ENCODE results near the gene SMIM27.
"Not testable (repeated sequence)": the region's sequence is repeated elsewhere in the genome, so short reads cannot be mapped to it uniquely, and the experiment has no call there.

Gene SMIM27

GRCh38 chr9:32545884-32546283, 6.2 kb upstream of the SMIM27 start:
- TF ChIP-seq CTCF (IDR thresholded peaks at IDR 0.05; ENCODE audit: extremely low read depth, missing control alignments), result no peak
- no peak for DNase-seq (ENCODE audit: low spot score)

GRCh38 chr9:32548213-32548612, 3.9 kb upstream of the SMIM27 start:
- DNase-seq (ENCODE audit: low spot score), result not testable (repeated sequence)

- no peak for TF ChIP-seq CTCF (IDR thresholded peaks at IDR 0.05; ENCODE audit: extremely low read depth, missing control alignments)
- no peak for DNase-seq (ENCODE audit: low spot score)
Observed at GRCh38 chr9:32550150-32550561, 2.0 kb upstream of the SMIM27 start.

DNA sequence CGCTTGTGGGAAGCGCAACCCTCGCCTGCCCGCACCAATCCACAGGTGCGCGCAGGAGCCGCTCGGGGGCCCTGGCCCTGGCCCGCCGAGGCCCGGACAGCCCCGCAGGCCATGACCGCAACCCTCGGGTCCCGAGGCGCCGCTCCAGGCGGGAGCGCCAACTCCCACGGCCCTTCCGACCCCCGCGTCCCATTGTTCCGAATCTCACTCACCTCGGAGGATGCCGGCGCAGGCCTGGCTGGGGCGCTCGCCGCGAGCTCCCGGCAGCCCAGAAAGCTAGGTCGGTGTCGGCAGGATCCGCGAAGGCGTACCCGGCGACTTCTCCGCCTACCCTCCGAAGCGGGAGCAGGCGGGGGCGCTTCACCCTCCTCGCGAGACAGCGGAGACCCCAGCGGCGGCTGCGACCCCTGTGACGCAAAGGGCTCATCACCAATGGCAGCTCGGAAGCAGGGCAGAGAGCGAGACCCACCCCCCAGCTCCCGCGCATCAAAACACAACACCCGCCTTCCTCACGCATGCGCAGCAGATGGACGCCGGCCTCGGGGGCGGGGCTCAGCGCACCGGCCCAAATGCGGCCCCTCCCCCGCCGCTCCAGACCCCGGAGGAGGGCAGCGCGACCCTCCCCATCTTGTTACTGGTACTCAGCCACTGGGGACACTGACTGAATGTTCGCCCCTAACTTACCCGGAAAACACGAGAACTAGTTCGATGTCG, 1.4 kb upstream of the SMIM27 start:
- peak; percentile 98 for DNase-seq (ENCODE audit: low spot score)
- no peak for TF ChIP-seq CTCF (IDR thresholded peaks at IDR 0.05; ENCODE audit: extremely low read depth, missing control alignments)

DNA sequence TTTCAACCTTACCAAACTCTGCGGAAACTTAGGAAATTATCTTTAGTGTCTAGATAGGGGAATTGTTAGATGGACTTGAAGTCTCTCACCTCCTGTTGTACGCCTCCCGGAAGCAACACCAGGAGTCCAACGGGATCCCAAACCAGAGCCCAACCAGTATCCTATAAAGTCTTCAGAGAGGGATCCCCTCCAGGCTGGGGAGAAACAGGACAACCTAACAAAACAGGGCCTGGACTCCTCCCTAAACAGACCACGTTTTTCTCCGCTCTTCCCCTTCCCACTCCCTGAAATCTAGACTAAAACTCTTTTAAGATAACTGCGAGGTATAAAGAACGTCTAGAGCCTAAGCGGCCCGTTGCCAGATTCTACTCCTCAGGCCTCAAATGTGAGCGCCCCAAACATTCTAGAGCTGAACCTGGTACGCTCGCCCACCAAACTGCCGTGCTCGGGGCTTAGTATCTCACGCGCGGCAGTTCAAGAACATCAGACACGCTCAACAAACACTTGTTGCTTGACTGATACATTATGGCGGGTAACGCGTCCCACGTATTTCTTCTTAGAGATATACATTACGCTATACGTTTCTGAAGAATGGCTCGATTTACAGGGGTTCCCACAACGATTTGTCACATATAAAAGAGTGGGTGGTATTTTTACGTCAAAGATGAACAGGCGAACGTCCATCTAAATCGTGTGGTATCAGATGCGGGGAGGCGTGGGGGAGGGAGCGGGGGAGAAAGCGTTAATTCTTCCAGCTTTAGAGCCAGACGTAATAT, 663 bp upstream of the SMIM27 start:
- peak; percentile 39 for DNase-seq (ENCODE audit: low spot score)
- TF ChIP-seq CTCF (IDR thresholded peaks at IDR 0.05; ENCODE audit: extremely low read depth, missing control alignments), result no peak

- DNase-seq (ENCODE audit: low spot score), result no peak
- no peak for TF ChIP-seq CTCF (IDR thresholded peaks at IDR 0.05; ENCODE audit: extremely low read depth, missing control alignments)
Observed at GRCh38 chr9:32554107-32554506, 2.0 kb downstream of the SMIM27 start.

GRCh38 chr9:32554591-32554990, 2.5 kb downstream of the SMIM27 start:
- no peak for DNase-seq (ENCODE audit: low spot score)
- TF ChIP-seq CTCF (IDR thresholded peaks at IDR 0.05; ENCODE audit: extremely low read depth, missing control alignments), result no peak
